Gastroesophageal sphincter (tissue), 3 donors: ENCODE results near the gene HSD17B8.

Experiments used
- CTCF ChIP-seq, 4 experiments: fragments of 200-600 bp in 2 of 4; fragments of 450-650 bp in 2 of 4; sonication (generic) in 1 of 4; IDR thresholded peaks; one replicate each; pipeline ENCODE4 v1.5.1; 2017 to 2019; ENCODE audit warnings: antibody characterized with exemption in 4 of 4, mild to moderate bottlenecking in 2 of 4, moderate library complexity in 2 of 4
- EP300 ChIP-seq: sonication (generic); formaldehyde crosslinking; IDR thresholded peaks from one replicate; pipeline ENCODE4 v1.6.1; 2017; ENCODE audit warnings: antibody characterized with exemption, mild to moderate bottlenecking
- POLR2A ChIP-seq, 2 donors: fragments of 450-650 bp; IDR thresholded peaks; one replicate each; pipeline ENCODE4 v1.6.1; 2017; ENCODE audit warnings: antibody characterized with exemption in 2 of 2, mild to moderate bottlenecking in 2 of 2, moderate library complexity in 1 of 2

DNA sequence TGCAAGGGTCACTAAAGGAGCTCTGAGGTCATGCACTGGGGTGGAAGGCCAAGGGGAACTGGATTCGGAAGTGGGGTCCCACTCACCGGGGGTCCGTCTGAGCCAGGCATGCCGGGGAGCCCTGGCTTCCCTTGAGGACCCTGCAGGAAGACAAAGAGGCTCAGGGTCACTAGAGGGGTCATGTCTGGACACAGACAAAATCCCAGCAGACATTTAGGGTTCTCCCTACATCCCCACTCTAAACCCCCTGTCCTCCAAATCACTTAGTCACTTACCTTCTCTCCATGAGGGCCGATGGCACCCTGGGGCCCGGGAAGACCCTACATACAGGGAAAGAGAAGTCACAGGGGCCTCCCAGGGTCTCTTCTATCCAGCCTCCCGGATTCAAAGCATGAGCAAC is 27.5 kb upstream of the HSD17B8 start:
- TF ChIP-seq CTCF (IDR thresholded peaks at IDR 0.05) (no peak), POLR2A (IDR thresholded peaks at IDR 0.05) (no peak), EP300 (no peak)
